Activated CD8-positive, alpha-beta memory T cell treated with anti-CD3 and anti-CD28 coated beads for 4 hours (primary cell): ENCODE results near the gene NR2E1.

ENCODE experiments used
- DNase-seq, 2 donors: peaks; one replicate each; pipeline ENCODE4 v3.0.0-alpha.2; 2020; ENCODE audit warnings: low read depth in 2 of 2

NR2E1 gene

GRCh38 chr6:108171291-108171917, 5.6 kb downstream of the NR2E1 start:
- no peak for DNase-seq

GRCh38 chr6:108171918-108172516, 6.2 kb downstream of the NR2E1 start:
- DNase-seq: no peak

GRCh38 chr6:108174371-108175175, 8.8 kb downstream of the NR2E1 start:
- no peak for DNase-seq

- no peak for DNase-seq
Measured at GRCh38 chr6:108175176-108175591, 9.4 kb downstream of the NR2E1 start.

GRCh38 chr6:108175592-108176279, 9.9 kb downstream of the NR2E1 start:
- no peak for DNase-seq

- no peak for DNase-seq
Measured at GRCh38 chr6:108176281-108177089, 10.7 kb downstream of the NR2E1 start.

GRCh38 chr6:108179741-108180140, 13.9 kb downstream of the NR2E1 start:
- no peak for DNase-seq

- DNase-seq: no peak
Measured at GRCh38 chr6:108180266-108180665, 14.4 kb downstream of the NR2E1 start.

GRCh38 chr6:108180776-108181175, 15.0 kb downstream of the NR2E1 start:
- no peak for DNase-seq

- no peak for DNase-seq
Measured at GRCh38 chr6:108186226-108186625, 20.4 kb downstream of the NR2E1 start.

- DNase-seq: no peak
Measured at GRCh38 chr6:108187519-108187918, 21.7 kb downstream of the NR2E1 start.

- DNase-seq: no peak
Measured at GRCh38 chr6:108193131-108193530, 27.3 kb downstream of the NR2E1 start.

GRCh38 chr6:108193835-108194234, 28.0 kb downstream of the NR2E1 start:
- DNase-seq: no peak

- DNase-seq: no peak
Measured at GRCh38 chr6:108194503-108194902, 28.7 kb downstream of the NR2E1 start.

GRCh38 chr6:108195209-108195608, 29.4 kb downstream of the NR2E1 start:
- DNase-seq: no peak

- DNase-seq: no peak
Measured at GRCh38 chr6:108198761-108199498, 33.1 kb downstream of the NR2E1 start.

GRCh38 chr6:108200186-108200585, 34.4 kb downstream of the NR2E1 start:
- DNase-seq: no peak

GRCh38 chr6:108200631-108201030, 34.8 kb downstream of the NR2E1 start:
- DNase-seq: no peak

- no peak for DNase-seq
Measured at GRCh38 chr6:108203189-108204112, 37.6 kb downstream of the NR2E1 start.

- no peak for DNase-seq
Measured at GRCh38 chr6:108207013-108207412, 41.2 kb downstream of the NR2E1 start.
